K562 (cell line): ENCODE results near the gene RNF6. TPM values are rescaled to one million over a fixed set of nuclear protein-coding genes. Genes with fewer than 3 reads are reported as not detected.

ENCODE experiments used
- BCOR ChIP-seq: fragments of 450-650 bp; IDR thresholded peaks from 2 replicates; pipeline ENCODE4 v1.6.1; 2016
- DMBX1 ChIP-seq: fragments of 250-450 bp; sonication (Bioruptor Pico); IDR thresholded peaks from 2 replicates; pipeline ENCODE4 v1.8.0; 2022; ENCODE audit warnings: inconsistent platforms, mild to moderate bottlenecking, moderate library complexity, borderline replicate concordance
- ERF ChIP-seq: fragments of 450-650 bp; formaldehyde crosslinking; IDR thresholded peaks from 2 replicates; pipeline ENCODE4 v1.4.0; 2020; ENCODE audit warnings: mild to moderate bottlenecking, mixed read lengths
- GTF2E2 ChIP-seq: fragments of 200-800 bp; sonication (Bioruptor generic); IDR thresholded peaks from 2 replicates; pipeline ENCODE4 v1.6.1; 2016; ENCODE audit warnings: missing genetic modification characterization, missing compliant biosample characterization
- HNRNPH1 ChIP-seq: fragments of 200-400 bp; formaldehyde crosslinking; optimal IDR thresholded peaks from 2 replicates; pipeline ENCODE3; 2017; ENCODE audit warnings: low read depth, mild to moderate bottlenecking, low read length, moderate library complexity
- KDM4B ChIP-seq, 2 experiments: fragments of 450-650 bp in 1 of 2; sonication (generic) in 1 of 2; IDR thresholded peaks; 2 replicates each; pipeline ENCODE4 v1.6.1; 2016 to 2017; ENCODE audit warnings: borderline replicate concordance in 2 of 2, antibody characterized with exemption in 1 of 2, low read depth in 1 of 2, mild to moderate bottlenecking in 1 of 2
- SRSF7 ChIP-seq: fragments of 200-400 bp; formaldehyde crosslinking; optimal IDR thresholded peaks from 2 replicates; pipeline ENCODE3; 2017; ENCODE audit warnings: mild to moderate bottlenecking, low read depth, low read length
- TARDBP ChIP-seq: fragments of 450-650 bp; IDR thresholded peaks from 2 replicates; pipeline ENCODE4 v1.6.1; 2016
- THAP12 ChIP-seq: fragments of 250-450 bp; sonication (Bioruptor Pico); IDR thresholded peaks from 2 replicates; pipeline ENCODE4 v1.9.0; 2021; ENCODE audit warnings: mild to moderate bottlenecking, inconsistent platforms
- ZNF77 ChIP-seq: fragments of 250-450 bp; sonication (Bioruptor Pico); IDR thresholded peaks from 2 replicates; pipeline ENCODE4 v1.5.0; 2020
- polyA plus RNA-seq, 8 experiments: library from polyadenylated mRNA; depleted of rRNA in 4 of 8; stranded (reverse) in 5 of 8; unstranded in 3 of 8; fragments of >200 nt; fragmentation: Nextera tagmentation in 2 of 8; fragmentation: Illumina TruSeq in 1 of 8; extraction: Ambion mirVana in 2 of 8; extraction: Trizol in 1 of 8; gene quantifications; 2 replicates each; pipeline versions ENCODE4 v1.2.1 to v1.2.3, GENCODE V29; 2011 to 2014; ENCODE audit warnings: inconsistent platforms in 1 of 8, missing spikeins in 1 of 8
- total RNA-seq, 7 experiments: library from RNA; depleted of rRNA in 6 of 7; stranded (reverse); fragments of >200 nt in 6 of 7; fragmentation: Illumina TruSeq in 2 of 7; extraction: Trizol in 2 of 7; gene quantifications; 2 replicates each; pipeline versions ENCODE4 v1.2.1 to v1.2.3, GENCODE V29; 2011 to 2021; ENCODE audit warnings: low replicate concordance in 1 of 7
- TF ChIP-seq, protein P1 (sequence below), 2 experiments: fragments of 200-800 bp in 1 of 2; sonication (Bioruptor generic) in 1 of 2; sonication (generic) in 1 of 2; formaldehyde crosslinking in 1 of 2; IDR thresholded peaks in 1 of 2; conservative IDR thresholded peaks in 1 of 2; 2 replicates each; pipeline versions ENCODE4 v1.5.0 to v1.6.1; 2016 to 2020; ENCODE audit warnings: missing compliant biosample characterization in 1 of 2, missing genetic modification characterization in 1 of 2, missing genetic modification reagents in 1 of 2
- TF ChIP-seq, protein P2 (sequence below): IDR thresholded peaks from 2 replicates; pipeline ENCODE4 v1.6.1; 2012; ENCODE audit warnings: low read depth, low read length, improper control_type of control experiment, borderline replicate concordance
- TF ChIP-seq, protein P3 (sequence below): fragments of 250-450 bp; sonication (Bioruptor Pico); IDR thresholded peaks from 2 replicates; pipeline ENCODE4 v1.4.0; 2020; ENCODE audit warnings: mild to moderate bottlenecking, moderate library complexity
- TF ChIP-seq, protein P4 (sequence below): fragments of 250-450 bp; sonication (Bioruptor Pico); IDR thresholded peaks from 2 replicates; pipeline ENCODE4 v1.5.0; 2020; ENCODE audit warnings: mild to moderate bottlenecking
- TF ChIP-seq, protein P5 (sequence below): sonication (generic); formaldehyde crosslinking; IDR thresholded peaks from 2 replicates; pipeline ENCODE4 v1.5.0; 2020; ENCODE audit warnings: missing genetic modification reagents

RNF6 gene
- total and polyA plus RNA-seq, 9 of the 15 experiments (the other 6 are each of a cell fraction or from before 2014, with no cell fraction given) = 12.0 to 31.4 (median 22.3) TPM

GRCh38 chr13:26253787-26254582 lies 31.9 kb upstream of the RNF6 start, which contains the start of gene CDK8 (continued):
- TF ChIP-seq, protein P1, sequence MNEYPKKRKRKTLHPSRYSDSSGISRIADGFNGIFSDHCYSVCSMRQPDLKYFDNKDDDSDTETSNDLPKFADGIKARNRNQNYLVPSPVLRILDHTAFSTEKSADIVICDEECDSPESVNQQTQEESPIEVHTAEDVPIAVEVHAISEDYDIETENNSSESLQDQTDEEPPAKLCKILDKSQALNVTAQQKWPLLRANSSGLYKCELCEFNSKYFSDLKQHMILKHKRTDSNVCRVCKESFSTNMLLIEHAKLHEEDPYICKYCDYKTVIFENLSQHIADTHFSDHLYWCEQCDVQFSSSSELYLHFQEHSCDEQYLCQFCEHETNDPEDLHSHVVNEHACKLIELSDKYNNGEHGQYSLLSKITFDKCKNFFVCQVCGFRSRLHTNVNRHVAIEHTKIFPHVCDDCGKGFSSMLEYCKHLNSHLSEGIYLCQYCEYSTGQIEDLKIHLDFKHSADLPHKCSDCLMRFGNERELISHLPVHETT (CRISPR knock-in tag; conservative IDR thresholded peaks at IDR 0.05 in 1 of 2, IDR thresholded peaks at IDR 0.05 in 1 of 2) = 0 out of 4 replicates have a peak, but pooled peaks of 1 of the 2 experiments have one; percentile 36
- TF ChIP-seq, protein P2, sequence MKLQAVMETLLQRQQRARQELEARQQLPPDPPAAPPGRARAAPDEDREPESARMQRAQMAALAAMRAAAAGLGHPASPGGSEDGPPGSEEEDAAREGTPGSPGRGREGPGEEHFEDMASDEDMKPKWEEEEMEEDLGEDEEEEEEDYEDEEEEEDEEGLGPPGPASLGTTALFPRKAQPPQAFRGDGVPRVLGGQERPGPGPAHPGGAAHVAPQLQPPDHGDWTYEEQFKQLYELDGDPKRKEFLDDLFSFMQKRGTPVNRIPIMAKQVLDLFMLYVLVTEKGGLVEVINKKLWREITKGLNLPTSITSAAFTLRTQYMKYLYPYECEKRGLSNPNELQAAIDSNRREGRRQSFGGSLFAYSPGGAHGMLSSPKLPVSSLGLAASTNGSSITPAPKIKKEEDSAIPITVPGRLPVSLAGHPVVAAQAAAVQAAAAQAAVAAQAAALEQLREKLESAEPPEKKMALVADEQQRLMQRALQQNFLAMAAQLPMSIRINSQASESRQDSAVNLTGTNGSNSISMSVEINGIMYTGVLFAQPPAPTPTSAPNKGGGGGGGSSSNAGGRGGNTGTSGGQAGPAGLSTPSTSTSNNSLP = no peak
- TF ChIP-seq, protein P3, sequence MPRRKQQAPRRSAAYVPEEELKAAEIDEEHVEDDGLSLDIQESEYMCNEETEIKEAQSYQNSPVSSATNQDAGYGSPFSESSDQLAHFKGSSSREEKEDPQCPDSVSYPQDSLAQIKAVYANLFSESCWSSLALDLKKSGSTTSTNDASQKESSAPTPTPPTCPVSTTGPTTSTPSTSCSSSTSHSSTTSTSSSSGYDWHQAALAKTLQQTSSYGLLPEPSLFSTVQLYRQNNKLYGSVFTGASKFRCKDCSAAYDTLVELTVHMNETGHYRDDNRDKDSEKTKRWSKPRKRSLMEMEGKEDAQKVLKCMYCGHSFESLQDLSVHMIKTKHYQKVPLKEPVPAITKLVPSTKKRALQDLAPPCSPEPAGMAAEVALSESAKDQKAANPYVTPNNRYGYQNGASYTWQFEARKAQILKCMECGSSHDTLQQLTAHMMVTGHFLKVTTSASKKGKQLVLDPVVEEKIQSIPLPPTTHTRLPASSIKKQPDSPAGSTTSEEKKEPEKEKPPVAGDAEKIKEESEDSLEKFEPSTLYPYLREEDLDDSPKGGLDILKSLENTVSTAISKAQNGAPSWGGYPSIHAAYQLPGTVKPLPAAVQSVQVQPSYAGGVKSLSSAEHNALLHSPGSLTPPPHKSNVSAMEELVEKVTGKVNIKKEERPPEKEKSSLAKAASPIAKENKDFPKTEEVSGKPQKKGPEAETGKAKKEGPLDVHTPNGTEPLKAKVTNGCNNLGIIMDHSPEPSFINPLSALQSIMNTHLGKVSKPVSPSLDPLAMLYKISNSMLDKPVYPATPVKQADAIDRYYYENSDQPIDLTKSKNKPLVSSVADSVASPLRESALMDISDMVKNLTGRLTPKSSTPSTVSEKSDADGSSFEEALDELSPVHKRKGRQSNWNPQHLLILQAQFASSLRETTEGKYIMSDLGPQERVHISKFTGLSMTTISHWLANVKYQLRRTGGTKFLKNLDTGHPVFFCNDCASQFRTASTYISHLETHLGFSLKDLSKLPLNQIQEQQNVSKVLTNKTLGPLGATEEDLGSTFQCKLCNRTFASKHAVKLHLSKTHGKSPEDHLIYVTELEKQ = no peak
- TF ChIP-seq BCOR = no peak
- TF ChIP-seq HNRNPH1 = no peak
- TF ChIP-seq SRSF7 = no peak
- no peak for TF ChIP-seq ERF (CRISPR knock-in tag)
- TF ChIP-seq ZNF77 = no peak
- no peak for TF ChIP-seq DMBX1 (CRISPR knock-in tag)
- TF ChIP-seq GTF2E2 (tag) = no peak
- no peak for TF ChIP-seq THAP12
- no peak for TF ChIP-seq TARDBP
- TF ChIP-seq KDM4B (IDR thresholded peaks at IDR 0.05; ENCODE audit: borderline replicate concordance in 2 of 2, low read depth in 1 of 2) = 0 out of 4 replicates have a peak, but pooled peaks of 1 of the 2 experiments have one; percentile 56
- TF ChIP-seq, protein P4, sequence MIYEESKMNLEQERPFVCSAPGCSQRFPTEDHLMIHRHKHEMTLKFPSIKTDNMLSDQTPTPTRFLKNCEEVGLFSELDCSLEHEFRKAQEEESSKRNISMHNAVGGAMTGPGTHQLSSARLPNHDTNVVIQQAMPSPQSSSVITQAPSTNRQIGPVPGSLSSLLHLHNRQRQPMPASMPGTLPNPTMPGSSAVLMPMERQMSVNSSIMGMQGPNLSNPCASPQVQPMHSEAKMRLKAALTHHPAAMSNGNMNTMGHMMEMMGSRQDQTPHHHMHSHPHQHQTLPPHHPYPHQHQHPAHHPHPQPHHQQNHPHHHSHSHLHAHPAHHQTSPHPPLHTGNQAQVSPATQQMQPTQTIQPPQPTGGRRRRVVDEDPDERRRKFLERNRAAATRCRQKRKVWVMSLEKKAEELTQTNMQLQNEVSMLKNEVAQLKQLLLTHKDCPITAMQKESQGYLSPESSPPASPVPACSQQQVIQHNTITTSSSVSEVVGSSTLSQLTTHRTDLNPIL = no peak
- TF ChIP-seq, protein P5, sequence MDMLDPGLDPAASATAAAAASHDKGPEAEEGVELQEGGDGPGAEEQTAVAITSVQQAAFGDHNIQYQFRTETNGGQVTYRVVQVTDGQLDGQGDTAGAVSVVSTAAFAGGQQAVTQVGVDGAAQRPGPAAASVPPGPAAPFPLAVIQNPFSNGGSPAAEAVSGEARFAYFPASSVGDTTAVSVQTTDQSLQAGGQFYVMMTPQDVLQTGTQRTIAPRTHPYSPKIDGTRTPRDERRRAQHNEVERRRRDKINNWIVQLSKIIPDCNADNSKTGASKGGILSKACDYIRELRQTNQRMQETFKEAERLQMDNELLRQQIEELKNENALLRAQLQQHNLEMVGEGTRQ (CRISPR knock-in tag) = no peak
